Body of pancreas (tissue), 4 donors: ENCODE measurements around the gene CNPY1. TPM values are rescaled to one million over a fixed set of nuclear protein-coding genes. Genes with fewer than 3 reads are reported as not detected.
A peak's percentile ranks its signal among the peaks of the same experiment; 100 is the strongest.

Experiments
- ATAC-seq: fragments of 150-250 bp; one replicate; pipeline ENCODE4 v1.9.1; 2016
- DNase-seq, 4 donors: peaks; one replicate each; pipeline ENCODE4 v3.0.0-alpha.2; 2019
- H3K27ac ChIP-seq, 4 donors: fragments of 200-600 bp; sonication (generic); 1 replicate in 3 of 4; 2 replicates in 1 of 4; pipeline versions ENCODE4 v1.5.1 to v1.6.1; 2016 to 2019; ENCODE audit warnings: mild to moderate bottlenecking in 1 of 4, mixed read lengths in 1 of 4, moderate library complexity in 1 of 4
- H3K27me3 ChIP-seq, 2 donors: fragments of 200-600 bp; sonication (generic); one replicate each; pipeline ENCODE4 v1.6.0; 2016; ENCODE audit warnings: mild to moderate bottlenecking in 1 of 2
- H3K36me3 ChIP-seq, 2 donors: fragments of 200-600 bp; sonication (generic); replicated peaks in 1 of 2; 2 replicates each; pipeline ENCODE4 v1.5.1; 2016; ENCODE audit warnings: low read depth in 2 of 2; ENCODE audit not compliant: insufficient read depth in 1 of 2
- H3K4me1 ChIP-seq: fragments of 200-600 bp; sonication (generic); one replicate; pipeline ENCODE4 v1.6.0; 2016
- H3K4me3 ChIP-seq, 2 donors: fragments of 200-600 bp; sonication (generic); 1 replicate in 1 of 2; 2 replicates in 1 of 2; pipeline ENCODE4 v1.5.1; 2016 to 2019
- H3K9me3 ChIP-seq, 3 donors: fragments of 200-600 bp; sonication (generic); 1 replicate in 2 of 3; 2 replicates in 1 of 3; pipeline ENCODE4 v1.5.1; 2016
- POLR2A ChIP-seq, 3 donors: fragments of 450-650 bp; IDR thresholded peaks; one replicate each; pipeline ENCODE4 v1.6.1; 2016; ENCODE audit warnings: antibody characterized with exemption in 3 of 3, mild to moderate bottlenecking in 2 of 3
- WGBS, 2 donors: methylation state at CpG; one replicate each; pipeline ENCODE4 v1.1.5; 2017; 5-methylcytosine and 5-hydroxymethylcytosine counted together
- intact Hi-C: fragments of 100-400 bp; cut with DNase I; formaldehyde crosslinking; loops from one replicate; pipeline ENCODE4 v1.15.1; 2023
- total RNA-seq, 2 donors: library from RNA; depleted of rRNA; stranded (reverse); fragments of >200 nt; gene quantifications; one replicate each; pipeline ENCODE4 v1.1.0, GENCODE V29; 2016
- TF ChIP-seq, protein P1 (sequence below), 7 experiments: fragments of 450-650 bp in 4 of 7; fragments of 200-600 bp in 3 of 7; sonication (generic) in 3 of 7; IDR thresholded peaks; one replicate each; pipeline ENCODE4 v1.5.1; 2016 to 2019; ENCODE audit warnings: antibody characterized with exemption in 7 of 7

The CNPY1 gene
- total RNA-seq, 2 donors from 2014 or later = not detected

- Histone ChIP-seq H3K4me1 (peaks cover 24% of the 10 kb centered on the region), H3K9me3 (no peaks in the 10 kb centered on the region), H3K27ac (no peak overlapping the region), H3K36me3 (no peaks in the 10 kb centered on the region), H3K4me3 (no peak overlapping the region), H3K27me3 (peaks cover 0 to 58% of the 10 kb centered on the region in 2 donors)
- ATAC-seq (no peak), DNase-seq (no peak)
- intact Hi-C loops = no loop called here
- 18 to 21% methylated on average over 11 of the region's 11 CpGs for WGBS, 2 donors
- TF ChIP-seq, protein P1, sequence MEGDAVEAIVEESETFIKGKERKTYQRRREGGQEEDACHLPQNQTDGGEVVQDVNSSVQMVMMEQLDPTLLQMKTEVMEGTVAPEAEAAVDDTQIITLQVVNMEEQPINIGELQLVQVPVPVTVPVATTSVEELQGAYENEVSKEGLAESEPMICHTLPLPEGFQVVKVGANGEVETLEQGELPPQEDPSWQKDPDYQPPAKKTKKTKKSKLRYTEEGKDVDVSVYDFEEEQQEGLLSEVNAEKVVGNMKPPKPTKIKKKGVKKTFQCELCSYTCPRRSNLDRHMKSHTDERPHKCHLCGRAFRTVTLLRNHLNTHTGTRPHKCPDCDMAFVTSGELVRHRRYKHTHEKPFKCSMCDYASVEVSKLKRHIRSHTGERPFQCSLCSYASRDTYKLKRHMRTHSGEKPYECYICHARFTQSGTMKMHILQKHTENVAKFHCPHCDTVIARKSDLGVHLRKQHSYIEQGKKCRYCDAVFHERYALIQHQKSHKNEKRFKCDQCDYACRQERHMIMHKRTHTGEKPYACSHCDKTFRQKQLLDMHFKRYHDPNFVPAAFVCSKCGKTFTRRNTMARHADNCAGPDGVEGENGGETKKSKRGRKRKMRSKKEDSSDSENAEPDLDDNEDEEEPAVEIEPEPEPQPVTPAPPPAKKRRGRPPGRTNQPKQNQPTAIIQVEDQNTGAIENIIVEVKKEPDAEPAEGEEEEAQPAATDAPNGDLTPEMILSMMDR (IDR thresholded peaks at IDR 0.05) = no peak
- no peak for TF ChIP-seq POLR2A (IDR thresholded peaks at IDR 0.05)
Measured at GRCh38 chr7:155471718-155472117, 74.6 kb downstream of the CNPY1 start.

- 8 to 14% methylated on average over 24 of the region's 24 CpGs for WGBS, 2 donors
- DNase-seq (peak in 1 of 4 donors; percentile 5), ATAC-seq (no peak)
- Histone ChIP-seq H3K27ac (no peak overlapping the region), H3K36me3 (no peaks in the 10 kb centered on the region), H3K9me3 (no peaks in the 10 kb centered on the region), H3K27me3 (peaks cover 0 to 65% of the 10 kb centered on the region in 2 donors), H3K4me3 (no peak overlapping the region), H3K4me1 (peaks cover 32% of the 10 kb centered on the region)
- TF ChIP-seq, protein P1 (IDR thresholded peaks at IDR 0.05) = no peak
- no peak for TF ChIP-seq POLR2A (IDR thresholded peaks at IDR 0.05)
- intact Hi-C loops = no loop called here
Measured at GRCh38 chr7:155470686-155471638, 75.4 kb downstream of the CNPY1 start.

DNA sequence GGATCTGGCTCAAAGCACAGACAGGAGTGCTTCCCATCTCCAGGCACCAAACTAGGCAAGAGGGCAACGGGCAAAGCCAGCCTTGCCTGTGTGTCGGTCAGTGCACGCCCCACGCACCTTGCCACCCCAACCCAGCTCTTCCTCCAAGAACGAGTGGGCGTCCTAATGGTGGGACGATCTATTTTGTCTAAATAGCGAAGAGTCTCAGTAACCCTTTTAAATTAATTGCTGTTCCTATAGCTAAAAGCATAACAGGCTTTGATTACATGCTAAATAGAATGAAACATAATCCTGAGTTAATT, 76.2 kb downstream of the CNPY1 start:
- Histone ChIP-seq H3K27ac (no peak overlapping the region), H3K4me3 (no peak overlapping the region), H3K27me3 (peaks cover 0 to 73% of the 10 kb centered on the region in 2 donors), H3K36me3 (no peaks in the 10 kb centered on the region), H3K4me1 (peaks cover 32% of the 10 kb centered on the region), H3K9me3 (no peaks in the 10 kb centered on the region)
- intact Hi-C loops = no loop called here
- DNase-seq (peak in 1 of 4 donors; percentile 3), ATAC-seq (no peak)
- TF ChIP-seq, protein P1 (IDR thresholded peaks at IDR 0.05) = no peak
- TF ChIP-seq POLR2A (IDR thresholded peaks at IDR 0.05) = no peak
- 16 to 19% methylated on average over 8 of the region's 8 CpGs for WGBS, 2 donors

DNA sequence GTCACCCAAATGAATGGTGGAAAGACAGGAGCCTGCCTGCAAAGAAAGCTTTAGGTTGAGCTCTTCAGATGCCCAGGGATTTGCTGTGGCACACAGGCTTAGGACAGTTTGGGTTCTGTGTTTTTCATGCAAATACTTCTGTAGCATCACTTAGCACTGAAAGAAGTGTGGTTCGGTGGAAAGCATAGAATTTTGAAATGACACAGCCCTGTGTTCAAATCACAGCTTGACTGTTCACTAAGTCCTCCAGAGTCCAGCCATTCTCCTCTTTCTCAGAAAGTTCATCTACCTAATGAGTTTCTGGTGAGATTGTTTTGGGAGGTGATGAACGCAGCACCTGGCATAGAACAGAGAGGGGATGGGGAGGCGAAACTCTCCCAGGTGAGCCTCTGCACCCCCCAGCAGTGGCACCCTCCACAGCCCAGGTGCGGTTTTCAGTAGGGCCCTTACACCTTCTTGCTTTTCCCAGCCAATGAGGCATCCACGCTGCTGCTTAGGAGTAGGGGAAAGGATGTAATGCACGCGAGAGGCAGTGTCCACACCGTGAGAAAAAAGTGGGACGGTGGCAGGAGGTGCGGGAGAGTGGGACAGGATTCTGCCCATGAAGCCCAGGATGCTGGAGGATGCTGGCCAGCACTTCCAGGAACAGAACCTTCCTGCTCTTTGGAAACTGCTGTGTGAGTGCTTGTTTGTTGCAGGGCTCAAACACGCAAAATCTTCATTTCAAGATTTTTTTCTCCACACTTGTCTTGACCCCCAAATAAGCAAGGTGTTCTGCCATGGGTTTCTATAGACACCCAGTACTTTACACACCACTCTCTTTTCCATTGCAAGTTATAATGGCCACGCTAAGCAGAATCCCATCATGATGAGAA, 76.8 kb downstream of the CNPY1 start:
- intact Hi-C loops = no loop called here
- ATAC-seq = no peak

More for the DNA sequence above, 76.8 kb downstream of the CNPY1 start:
- no peak for TF ChIP-seq POLR2A (IDR thresholded peaks at IDR 0.05)
- TF ChIP-seq, protein P1 (IDR thresholded peaks at IDR 0.05) = no peak
- 5 to 7% methylated on average over 12 of the region's 12 CpGs for WGBS, 2 donors
- peaks cover 0 to 75% of the 10 kb centered on the region in 2 donors for H3K27me3 ChIP-seq
- no peaks in the 10 kb centered on the region for H3K36me3 ChIP-seq
- DNase-seq = peak in 1 of 4 donors; percentile 2
- H3K4me3 ChIP-seq = no peak overlapping the region
- no peaks in the 10 kb centered on the region for H3K9me3 ChIP-seq
- H3K27ac ChIP-seq = no peak overlapping the region
- peaks cover 32% of the 10 kb centered on the region for H3K4me1 ChIP-seq
